ENCODE data around the gene KCNMB2. TPM values are rescaled to one million over a fixed set of nuclear protein-coding genes. Genes with fewer than 3 reads are reported as not detected.

KCNMB2 gene
- total and polyA plus RNA-seq, 3 donors from 2014 or later: 2.6 TPM; not detected in 2

DNA sequence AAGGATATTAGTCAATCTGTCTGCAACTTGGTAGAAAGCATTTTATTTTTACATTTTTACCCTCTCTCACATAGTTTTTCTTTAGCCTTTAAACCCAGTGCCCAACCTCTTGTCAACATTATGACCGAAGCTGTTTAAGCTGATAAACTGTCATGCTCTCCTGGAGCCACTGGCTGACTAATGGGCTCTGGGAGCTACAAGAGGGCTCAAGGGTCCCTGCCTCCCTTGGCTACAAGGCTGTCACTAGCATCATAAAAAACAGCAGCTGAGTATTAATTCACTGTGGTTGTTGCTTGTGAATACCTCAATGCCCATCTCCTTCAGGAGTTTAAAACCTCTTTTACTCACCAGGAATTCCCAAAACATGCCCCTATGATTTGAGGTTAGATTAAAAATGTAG is 297.5 kb downstream of the KCNMB2 start:
- Histone ChIP-seq H3K36me3 (ENCODE audit: low read depth, missing control alignments) (no peaks in the 10 kb centered on the region), H3K27ac (no peak overlapping the region), H3K9me3 (no peaks in the 10 kb centered on the region), H3K27me3 (no peaks in the 10 kb centered on the region), H3K4me3 (no peak overlapping the region), H3K4me1 (no peaks in the 10 kb centered on the region)
- intact Hi-C loops (cut with DNase I; ENCODE audit: low total_unique reads): no loop called here
- TF ChIP-seq POLR2A (IDR thresholded peaks at IDR 0.05): no peak
- TF ChIP-seq, protein P1, sequence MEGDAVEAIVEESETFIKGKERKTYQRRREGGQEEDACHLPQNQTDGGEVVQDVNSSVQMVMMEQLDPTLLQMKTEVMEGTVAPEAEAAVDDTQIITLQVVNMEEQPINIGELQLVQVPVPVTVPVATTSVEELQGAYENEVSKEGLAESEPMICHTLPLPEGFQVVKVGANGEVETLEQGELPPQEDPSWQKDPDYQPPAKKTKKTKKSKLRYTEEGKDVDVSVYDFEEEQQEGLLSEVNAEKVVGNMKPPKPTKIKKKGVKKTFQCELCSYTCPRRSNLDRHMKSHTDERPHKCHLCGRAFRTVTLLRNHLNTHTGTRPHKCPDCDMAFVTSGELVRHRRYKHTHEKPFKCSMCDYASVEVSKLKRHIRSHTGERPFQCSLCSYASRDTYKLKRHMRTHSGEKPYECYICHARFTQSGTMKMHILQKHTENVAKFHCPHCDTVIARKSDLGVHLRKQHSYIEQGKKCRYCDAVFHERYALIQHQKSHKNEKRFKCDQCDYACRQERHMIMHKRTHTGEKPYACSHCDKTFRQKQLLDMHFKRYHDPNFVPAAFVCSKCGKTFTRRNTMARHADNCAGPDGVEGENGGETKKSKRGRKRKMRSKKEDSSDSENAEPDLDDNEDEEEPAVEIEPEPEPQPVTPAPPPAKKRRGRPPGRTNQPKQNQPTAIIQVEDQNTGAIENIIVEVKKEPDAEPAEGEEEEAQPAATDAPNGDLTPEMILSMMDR (IDR thresholded peaks at IDR 0.05): no peak
- no peak for DNase-seq
- 68 to 85% methylated on average over 1 of the region's 1 CpG for WGBS, 2 donors

DNA sequence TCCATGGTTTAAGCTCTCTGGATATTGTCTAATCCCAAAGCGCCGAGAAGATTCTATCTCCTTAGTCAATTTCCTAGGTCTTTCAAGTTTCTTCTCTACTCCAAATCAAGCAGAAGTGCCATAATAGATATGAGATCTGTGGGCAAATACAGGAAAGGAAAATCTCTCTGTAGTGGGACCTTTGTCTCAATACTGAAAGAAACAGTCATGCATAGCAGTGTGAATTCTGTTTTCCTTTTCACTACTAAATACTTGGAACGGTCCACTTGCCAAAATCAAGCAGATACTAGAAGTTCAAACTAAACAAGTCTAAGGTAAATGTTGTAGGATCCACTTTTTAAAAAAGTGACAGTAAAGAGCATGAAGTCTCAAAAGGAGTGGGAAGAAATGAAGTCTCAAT is 298.8 kb downstream of the KCNMB2 start:
- no peaks in the 10 kb centered on the region for H3K4me1 ChIP-seq
- no peaks in the 10 kb centered on the region for H3K36me3 ChIP-seq (ENCODE audit: low read depth, missing control alignments)
- intact Hi-C loops (cut with DNase I; ENCODE audit: low total_unique reads): no loop called here
- WGBS, 2 donors: 92 to 95% methylated on average over 3 of the region's 3 CpGs
- no peak overlapping the region for H3K4me3 ChIP-seq
- no peak for DNase-seq
- no peak overlapping the region for H3K27ac ChIP-seq
- no peaks in the 10 kb centered on the region for H3K9me3 ChIP-seq
- no peak for TF ChIP-seq POLR2A (IDR thresholded peaks at IDR 0.05)
- TF ChIP-seq, protein P1 (IDR thresholded peaks at IDR 0.05): no peak
- no peaks in the 10 kb centered on the region for H3K27me3 ChIP-seq

DNA sequence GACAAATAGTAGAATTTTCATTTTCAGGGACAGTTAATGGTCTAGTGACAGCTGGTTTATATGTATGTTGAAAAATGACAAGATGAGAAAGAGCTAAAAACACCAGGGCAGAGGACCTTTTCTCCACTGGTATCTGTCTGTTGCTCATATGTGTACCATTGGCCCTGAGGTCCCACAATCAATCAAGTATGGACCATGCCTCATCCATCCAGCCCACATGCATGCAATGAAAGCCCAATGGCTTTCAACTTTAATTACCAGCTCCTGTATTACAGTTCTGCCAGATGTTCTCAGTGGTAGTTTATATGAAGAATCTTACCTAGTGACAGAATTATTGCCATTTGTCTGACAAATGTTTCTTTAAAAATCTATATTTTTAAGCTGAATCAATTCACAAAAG is 301.3 kb downstream of the KCNMB2 start:
- no peak for DNase-seq
- Histone ChIP-seq H3K4me1 (no peaks in the 10 kb centered on the region), H3K36me3 (ENCODE audit: low read depth, missing control alignments) (no peaks in the 10 kb centered on the region), H3K27me3 (no peaks in the 10 kb centered on the region), H3K4me3 (no peak overlapping the region), H3K27ac (no peak overlapping the region), H3K9me3 (no peaks in the 10 kb centered on the region)
- intact Hi-C loops (cut with DNase I; ENCODE audit: low total_unique reads): no loop called here
- TF ChIP-seq, protein P1 (IDR thresholded peaks at IDR 0.05): no peak
- no peak for TF ChIP-seq POLR2A (IDR thresholded peaks at IDR 0.05)

- intact Hi-C loops (cut with DNase I; ENCODE audit: low total_unique reads): no loop called here
- TF ChIP-seq, protein P1 (IDR thresholded peaks at IDR 0.05): no peak
- no peak for TF ChIP-seq POLR2A (IDR thresholded peaks at IDR 0.05)
- Histone ChIP-seq H3K27ac (no peak overlapping the region), H3K36me3 (ENCODE audit: low read depth, missing control alignments) (no peaks in the 10 kb centered on the region), H3K4me1 (no peaks in the 10 kb centered on the region), H3K4me3 (no peak overlapping the region), H3K9me3 (no peaks in the 10 kb centered on the region), H3K27me3 (no peaks in the 10 kb centered on the region)
- no peak for DNase-seq
Measured at GRCh38 chr3:178840586-178840985, 304.4 kb downstream of the KCNMB2 start.

DNA sequence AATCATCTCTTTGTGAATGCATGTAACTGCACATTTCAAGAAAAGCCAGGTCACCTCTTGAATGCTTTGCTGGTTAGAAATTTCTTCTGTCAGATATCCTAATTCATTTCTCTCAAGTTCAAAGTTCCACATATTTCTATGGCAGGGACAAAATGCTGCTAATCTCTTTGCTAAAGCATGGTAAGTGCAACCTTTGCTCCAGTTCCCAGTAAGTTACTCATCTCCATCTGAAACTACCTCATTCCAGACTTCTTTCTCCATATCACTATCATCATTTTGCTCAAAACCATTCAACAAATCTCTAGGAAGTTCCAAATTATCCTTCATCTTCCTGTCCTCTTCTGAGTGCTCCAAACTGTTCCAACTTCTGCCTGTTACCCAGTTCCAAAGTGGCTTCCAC is 304.8 kb downstream of the KCNMB2 start:
- no peak for DNase-seq
- Histone ChIP-seq H3K36me3 (ENCODE audit: low read depth, missing control alignments) (no peaks in the 10 kb centered on the region), H3K27ac (no peak overlapping the region), H3K27me3 (no peaks in the 10 kb centered on the region), H3K9me3 (no peaks in the 10 kb centered on the region), H3K4me3 (no peak overlapping the region), H3K4me1 (no peaks in the 10 kb centered on the region)
- TF ChIP-seq POLR2A (IDR thresholded peaks at IDR 0.05): no peak
- TF ChIP-seq, protein P1 (IDR thresholded peaks at IDR 0.05): no peak
- intact Hi-C loops (cut with DNase I; ENCODE audit: low total_unique reads): no loop called here
